Inflammatory macrophage treated with lipopolysaccharide for 1 hour (primary cell): ENCODE measurements around the gene GAL3ST3.
A peak's percentile ranks its signal among the peaks of the same experiment; 100 is the strongest.
"Not testable (repeated sequence)": the region's sequence is repeated elsewhere in the genome, so short reads cannot be mapped to it uniquely, and the experiment has no call there.

ENCODE experiments used
- DNase-seq, 2 donors: peaks; one replicate each; pipeline ENCODE4 v3.0.0-alpha.2; 2020 to 2022

GAL3ST3 gene

GRCh38 chr11:66042227-66042995, 6.5 kb downstream of the GAL3ST3 start:
- DNase-seq = no peak

- no peak for DNase-seq
Measured at GRCh38 chr11:66039765-66040164, 9.2 kb downstream of the GAL3ST3 start.

- DNase-seq = no peak
Measured at GRCh38 chr11:66037327-66037726, 11.6 kb downstream of the GAL3ST3 start.

- no peak for DNase-seq
Measured at GRCh38 chr11:66036334-66036710, 12.6 kb downstream of the GAL3ST3 start.

GRCh38 chr11:66035653-66036333, 13.2 kb downstream of the GAL3ST3 start:
- DNase-seq = no peak

- DNase-seq = no peak
Measured at GRCh38 chr11:66032957-66033735, 15.8 kb downstream of the GAL3ST3 start.

GRCh38 chr11:66026017-66026529, 22.9 kb downstream of the GAL3ST3 start, which contains the start of gene CATSPER1:
Gene CATSPER1, minus strand, starts transcription at chr11:66026479. Its CDS starts 100 bp downstream, at chr11:66026379.
- no peak for DNase-seq

GRCh38 chr11:66023186-66023440, 25.8 kb downstream of the GAL3ST3 start:
- DNase-seq = not testable (repeated sequence)

GRCh38 chr11:66022401-66023185, 26.4 kb downstream of the GAL3ST3 start:
- DNase-seq = peak; percentile 35 to 92

- peak; percentile 71 to 79 for DNase-seq
Measured at GRCh38 chr11:66020618-66021357, 28.2 kb downstream of the GAL3ST3 start.

- no peak for DNase-seq
Measured at GRCh38 chr11:66020212-66020611, 28.7 kb downstream of the GAL3ST3 start.

- no peak for DNase-seq
Measured at GRCh38 chr11:66017321-66017720, 31.6 kb downstream of the GAL3ST3 start.

- no peak for DNase-seq
Measured at GRCh38 chr11:66016793-66017177, 32.2 kb downstream of the GAL3ST3 start.

- no peak for DNase-seq
Measured at GRCh38 chr11:66015936-66016792, 32.8 kb downstream of the GAL3ST3 start.

GRCh38 chr11:66015454-66015881, 33.5 kb downstream of the GAL3ST3 start:
- no peak for DNase-seq

- no peak for DNase-seq
Measured at GRCh38 chr11:66014804-66015453, 34.0 kb downstream of the GAL3ST3 start.

- no peak for DNase-seq
Measured at GRCh38 chr11:66013762-66014100, 35.2 kb downstream of the GAL3ST3 start.

GRCh38 chr11:66012946-66013761, 35.8 kb downstream of the GAL3ST3 start:
- peak; percentile 77 to 78 for DNase-seq

- DNase-seq = no peak
Measured at GRCh38 chr11:66012371-66012945, 36.5 kb downstream of the GAL3ST3 start.
